GM21529 (cell line): ENCODE results near the gene LRPAP1.
"Not testable (repeated sequence)": the region's sequence is repeated elsewhere in the genome, so short reads cannot be mapped to it uniquely, and the experiment has no call there.

Experiments
- ATAC-seq: cut with Tn5 transposase; IDR thresholded peaks from one replicate; pipeline ENCODE4 v1.9.1; 2021; ENCODE audit not compliant: unreplicated experiment

LRPAP1 gene

DNA sequence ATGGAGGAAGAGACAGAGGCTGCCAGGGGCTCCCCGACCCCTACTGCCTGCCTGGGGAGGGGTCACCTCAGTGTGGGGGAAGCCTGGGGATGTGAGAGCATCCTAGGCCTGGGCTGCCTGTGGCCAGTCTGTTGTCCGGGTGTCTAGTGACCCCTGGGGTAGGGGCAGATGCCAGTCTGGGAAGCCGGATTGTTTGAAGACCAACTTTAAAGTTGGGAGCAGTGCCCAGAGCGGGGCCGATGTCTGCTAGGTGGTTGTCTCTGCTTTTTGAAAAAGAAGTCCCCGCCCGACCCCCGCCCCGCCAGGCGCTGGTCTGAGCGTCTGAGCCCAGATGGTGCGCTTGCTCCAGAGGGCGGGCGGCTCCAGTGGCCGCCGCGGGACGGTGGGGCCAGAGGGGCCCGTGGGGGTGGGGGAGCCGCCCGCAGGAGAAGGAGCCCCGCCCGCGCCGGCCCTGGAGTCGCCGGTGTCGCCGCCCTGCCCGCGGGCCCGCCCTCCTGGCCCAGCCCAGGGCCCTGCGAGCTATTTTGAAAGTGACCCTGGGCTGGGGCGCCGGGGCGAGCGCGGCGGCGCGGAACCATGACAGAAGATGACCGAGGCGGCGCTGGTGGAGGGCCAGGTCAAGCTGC, 69.3 kb downstream of the LRPAP1 start, which contains the start of gene DOK7:
DOK7 (plus strand) TSS at position 517 of the 626 bp plus-strand sequence; CDS start at position 587, 70 bp downstream.
- no peak for ATAC-seq

DNA sequence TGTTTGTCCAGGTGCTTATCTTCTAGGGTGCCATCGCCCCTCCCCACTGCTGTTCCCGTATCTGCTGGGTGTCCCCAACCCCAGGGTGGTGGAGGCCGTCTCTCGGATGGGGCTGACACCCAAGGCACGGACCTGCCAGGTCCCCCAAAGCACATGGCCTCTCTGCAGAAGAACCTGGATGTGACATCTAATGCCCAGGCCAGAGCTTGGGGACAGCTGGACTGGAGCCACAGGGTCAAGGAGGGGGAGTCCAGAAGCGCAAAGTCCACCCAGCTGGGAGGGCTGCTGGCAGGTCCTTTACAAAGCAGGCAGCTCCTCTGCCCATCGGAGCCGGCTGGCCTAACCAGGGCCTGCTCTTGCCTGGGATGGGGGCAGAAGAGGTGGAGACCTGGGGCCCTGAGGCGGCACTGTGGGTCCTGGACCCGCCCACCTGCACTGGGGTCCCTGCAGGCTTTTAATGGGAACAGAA, 69.9 kb downstream of the LRPAP1 start:
- ATAC-seq = no peak

DNA sequence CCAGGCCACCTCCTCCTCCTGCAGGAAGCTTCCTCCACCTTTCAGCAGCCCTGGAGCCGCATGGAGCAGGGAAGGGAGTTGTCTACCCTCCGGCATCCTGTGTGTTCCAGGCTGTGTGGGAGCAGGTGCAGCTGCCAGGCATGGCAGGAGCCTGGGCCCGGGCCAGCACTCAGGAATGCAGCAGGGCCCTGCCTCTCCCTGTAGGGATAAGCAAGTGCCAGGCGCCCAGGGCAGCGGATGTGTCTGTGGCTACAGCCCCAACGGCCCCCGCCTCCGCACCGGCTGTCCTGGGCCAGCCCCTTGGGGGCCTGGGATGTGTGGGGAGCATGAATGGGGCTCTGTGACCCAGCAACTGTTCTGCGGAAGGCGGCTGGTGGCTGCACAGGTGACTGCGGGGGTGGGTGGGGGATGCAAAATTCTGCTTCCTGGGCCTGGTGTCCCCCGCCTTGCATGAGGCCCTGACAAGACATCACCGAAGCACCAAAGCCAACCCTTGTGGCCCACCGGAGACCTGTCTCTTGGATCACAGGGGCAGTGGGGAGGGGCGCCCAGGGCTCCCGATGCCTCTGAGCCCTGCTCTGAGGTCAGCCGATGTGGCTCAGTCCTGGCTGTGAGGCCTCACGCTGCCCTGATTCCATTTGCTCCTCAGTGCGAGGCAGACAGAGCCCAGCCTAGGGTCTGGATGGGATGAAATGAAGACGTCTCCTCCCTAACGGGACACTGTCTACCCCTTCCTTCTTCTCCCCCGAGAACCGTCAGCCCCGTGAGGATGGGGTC, 70.5 kb downstream of the LRPAP1 start:
- no peak for ATAC-seq

DNA sequence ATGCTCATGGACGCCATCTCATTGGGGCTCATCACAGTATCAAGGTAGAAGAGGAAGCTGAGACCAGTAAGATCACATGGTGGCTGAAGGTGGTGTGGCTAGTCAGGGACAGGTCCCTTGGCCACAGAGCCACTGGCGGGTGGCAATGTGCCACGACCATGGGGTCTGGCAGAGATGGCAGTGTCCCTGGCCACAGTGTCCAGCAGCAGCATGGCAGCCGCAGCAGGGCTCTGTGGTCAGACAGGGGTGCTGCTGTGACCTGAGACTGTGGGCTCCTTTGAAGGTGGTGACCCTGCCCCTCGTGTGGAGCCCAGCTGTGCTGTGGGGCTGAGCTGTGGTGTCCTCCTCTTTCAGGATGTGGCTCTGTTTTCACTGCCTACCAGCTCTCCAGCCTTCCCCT, 71.3 kb downstream of the LRPAP1 start:
- no peak for ATAC-seq

DNA sequence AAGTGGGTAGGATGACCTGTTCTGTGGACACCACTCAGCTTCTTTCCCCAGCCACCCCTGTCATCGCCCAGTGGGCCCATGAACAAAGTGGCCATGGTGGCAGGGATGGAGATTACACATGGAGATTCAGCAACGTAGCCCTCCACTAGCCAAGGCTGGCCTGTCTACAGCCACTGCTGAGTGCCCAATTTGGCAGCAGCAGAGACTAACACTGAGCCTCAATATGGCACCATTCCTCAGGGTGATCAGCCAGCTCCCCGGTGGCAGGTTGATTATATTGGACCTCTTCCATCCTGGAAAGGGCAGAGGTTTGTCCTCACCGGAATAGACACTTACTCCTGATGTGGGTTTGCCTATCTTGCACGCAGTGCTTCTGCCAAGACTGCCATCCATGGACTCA, 73.1 kb downstream of the LRPAP1 start:
- not testable (repeated sequence) for ATAC-seq

DNA sequence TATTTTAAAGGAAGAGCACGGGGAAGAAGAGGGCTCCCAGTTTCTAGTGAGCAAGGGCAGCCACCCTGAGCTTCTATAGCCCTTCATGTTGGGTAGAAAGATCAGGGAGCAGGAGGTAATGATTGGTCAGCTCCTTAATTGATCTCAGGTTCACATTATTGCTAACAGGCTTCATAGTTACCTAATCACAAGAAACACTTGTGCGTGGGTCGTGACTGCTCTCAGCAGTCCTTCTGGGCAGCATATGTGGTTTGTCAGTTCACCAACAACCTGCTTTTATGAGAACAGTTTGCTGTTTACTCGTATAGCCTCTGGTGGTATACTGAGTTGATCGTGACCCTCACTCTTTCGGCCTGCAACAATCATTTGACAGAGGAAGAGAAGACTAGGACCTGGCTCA, 73.9 kb downstream of the LRPAP1 start:
- no peak for ATAC-seq

DNA sequence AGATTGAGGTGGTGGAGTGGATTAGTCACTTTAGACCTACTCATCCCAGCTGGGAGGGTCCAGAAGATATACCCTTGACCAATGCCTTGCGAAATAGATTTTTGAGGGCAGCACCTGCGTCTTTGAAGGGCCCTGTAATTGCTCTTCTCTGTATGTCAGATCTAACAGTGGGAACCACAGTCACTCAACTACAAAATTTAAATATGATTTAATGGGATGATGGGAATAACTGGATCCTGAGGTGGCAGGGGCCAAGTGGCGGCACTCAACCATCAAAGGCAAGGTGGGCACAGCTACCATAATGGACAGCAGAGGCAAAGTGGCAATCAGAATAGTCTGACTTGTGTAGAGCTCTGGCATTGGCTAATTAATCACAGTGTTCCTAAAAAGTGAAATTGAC, 76.6 kb downstream of the LRPAP1 start:
- ATAC-seq = not testable (repeated sequence)
